DMS 273 (cell line): Measurements from ENCODE around the gene CP.
"Not testable (repeated sequence)": the region's sequence is repeated elsewhere in the genome, so short reads cannot be mapped to it uniquely, and the experiment has no call there.

Source experiments
- DNase-seq: peaks from one replicate; lab custom pipeline; 2025; ENCODE audit not compliant: unreplicated experiment; lab: John Stamatoyannopoulos, UW

The CP gene

GRCh38 chr3:149227591-149228268, 6.1 kb upstream of the CP start:
- no peak for DNase-seq

DNA sequence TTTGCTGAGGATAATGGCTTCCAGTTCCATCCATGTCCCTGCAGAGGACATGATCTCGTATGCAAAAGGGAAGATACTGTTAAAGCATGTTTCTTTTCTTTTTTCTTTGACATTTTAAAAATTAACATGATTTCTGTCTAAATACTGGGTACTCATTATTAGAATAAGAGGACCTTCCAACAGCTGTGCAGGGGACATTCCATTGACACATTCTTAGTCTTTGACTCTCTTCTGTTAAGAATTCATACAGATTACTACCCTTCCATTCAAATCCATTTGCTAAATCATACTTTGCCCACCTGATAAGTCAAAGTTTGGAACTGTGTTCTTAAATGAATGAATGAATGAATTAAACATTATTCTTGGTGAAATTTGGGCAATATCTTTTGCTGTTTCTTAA, 5.1 kb upstream of the CP start:
- no peak for DNase-seq

DNA sequence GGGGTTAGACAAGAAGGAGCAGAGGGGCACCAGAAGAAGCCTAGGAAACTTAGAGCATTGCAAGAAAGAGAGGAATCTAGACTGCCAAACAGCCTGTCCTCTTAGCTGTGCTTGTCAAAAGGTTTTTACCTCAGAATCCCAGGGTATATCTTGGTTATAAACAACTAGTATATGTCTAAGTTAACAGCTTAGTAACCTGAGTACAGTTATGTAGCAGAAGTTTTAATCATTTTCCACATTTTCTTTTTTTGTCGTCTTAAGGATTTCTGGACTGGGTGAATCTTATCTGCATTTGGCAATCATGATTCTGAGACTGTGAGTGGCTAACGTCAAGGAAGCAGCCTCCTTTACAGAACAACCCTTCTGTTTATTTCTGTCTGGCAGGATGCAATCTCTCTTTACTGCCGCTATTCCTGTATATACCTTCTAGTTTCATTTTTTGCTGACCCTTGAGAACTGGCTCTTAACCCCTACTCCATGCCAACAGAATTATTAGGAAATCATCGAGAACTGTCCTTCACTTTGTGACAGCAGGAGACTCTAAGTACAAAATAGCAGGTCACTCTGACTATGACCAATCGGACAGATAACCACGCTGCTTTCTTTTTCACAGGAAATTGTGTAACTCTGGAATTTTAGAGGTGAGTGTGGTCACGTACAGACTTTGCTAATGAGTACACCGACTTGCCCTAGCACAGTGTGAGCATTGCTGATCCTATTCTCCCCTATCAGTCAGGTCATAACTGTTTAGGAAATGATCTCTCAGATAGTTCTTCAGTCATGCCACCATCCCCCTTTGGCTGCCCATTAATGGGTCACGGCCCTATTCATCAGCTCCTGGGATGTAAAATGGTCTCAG, 3.3 kb upstream of the CP start:
- DNase-seq = peak; percentile 8

- no peak for DNase-seq
Measured at GRCh38 chr3:149223461-149223820, 1.8 kb upstream of the CP start.

DNA sequence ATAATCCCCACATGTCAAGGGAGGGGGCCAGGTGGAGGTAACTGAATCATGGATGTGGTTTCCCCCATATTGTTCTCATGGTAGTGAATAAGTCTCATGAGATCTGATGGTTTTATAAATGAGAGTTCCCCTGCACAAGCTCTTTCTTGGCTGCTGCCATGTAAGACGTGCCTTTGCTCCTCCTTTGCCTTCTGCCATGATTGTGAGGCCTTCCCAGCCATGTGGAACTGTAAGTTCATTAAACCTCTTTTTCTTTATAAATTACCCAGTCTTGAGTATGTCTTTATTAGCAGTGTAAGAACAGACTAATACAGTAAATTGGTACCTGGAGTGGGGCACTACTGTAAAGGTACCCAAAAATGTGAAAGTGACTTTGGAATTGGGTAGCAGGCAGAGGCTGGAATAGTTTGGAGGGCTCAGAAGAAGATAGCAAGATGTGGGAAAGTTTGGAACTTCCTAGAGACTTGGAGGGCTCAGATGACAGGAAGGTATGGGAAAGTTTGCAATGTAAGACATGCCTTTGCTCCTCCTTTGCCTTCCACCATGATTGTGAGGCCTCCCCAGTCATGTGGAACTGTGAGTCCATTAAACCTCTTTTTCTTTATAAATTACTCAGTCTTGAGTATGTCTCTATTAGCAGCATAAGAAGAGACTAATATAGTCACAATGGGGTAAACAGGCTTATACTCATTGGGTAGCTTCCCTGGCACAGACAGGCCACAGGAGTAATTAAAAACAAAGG, 2.1 kb downstream of the CP start:
- DNase-seq = not testable (repeated sequence)

DNA sequence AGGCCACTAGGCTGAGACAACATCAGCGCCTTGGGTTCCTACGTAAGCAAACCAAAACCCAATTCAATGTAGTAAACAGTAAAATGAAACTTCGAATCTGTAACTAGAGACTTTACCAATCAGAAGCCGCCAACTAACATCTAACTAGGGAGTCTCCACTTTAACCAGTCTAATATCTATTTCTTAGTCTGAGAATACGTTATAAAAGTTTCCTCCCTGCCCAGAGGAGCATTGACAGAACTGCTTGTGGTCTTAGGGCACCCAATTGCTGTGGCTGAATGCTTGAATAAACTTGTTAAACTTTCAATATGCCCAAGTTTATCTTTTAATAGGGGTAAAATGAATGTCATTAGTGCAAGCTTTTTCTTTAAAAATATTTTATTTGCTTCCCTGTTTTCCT, 4.3 kb downstream of the CP start:
- DNase-seq = no peak

DNA sequence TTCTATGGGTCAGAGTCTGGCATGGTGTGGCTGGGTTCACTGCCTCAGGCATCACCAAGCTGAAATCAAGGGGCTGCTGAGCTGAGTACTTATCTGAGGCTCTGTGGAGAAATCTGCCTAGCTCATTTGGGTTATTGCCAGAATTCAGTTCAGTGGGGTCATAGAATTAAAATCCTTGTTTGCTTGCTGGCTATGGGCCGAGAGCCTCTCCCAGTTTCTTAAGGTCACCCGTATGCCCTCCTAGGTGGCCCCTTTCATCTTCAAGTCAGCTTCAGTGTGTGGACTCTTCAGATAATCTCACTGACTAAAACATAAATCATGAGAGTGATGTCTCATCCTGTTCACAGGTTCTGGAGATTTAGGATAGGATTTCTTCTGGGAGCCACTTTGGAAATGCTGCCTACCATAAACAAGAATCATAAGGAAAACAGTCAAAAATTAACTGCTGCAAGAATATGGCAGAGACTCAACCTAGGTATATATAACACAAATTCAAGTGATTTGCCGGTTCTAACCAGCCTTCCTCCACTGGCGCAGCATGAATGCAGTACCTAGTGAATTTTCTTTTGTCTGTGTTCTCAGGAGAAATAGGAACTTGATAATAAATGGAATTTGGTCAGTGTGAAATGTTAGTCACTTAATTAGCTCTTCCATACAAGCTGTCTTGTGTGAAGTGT, 5.3 kb downstream of the CP start:
- no peak for DNase-seq

DNA sequence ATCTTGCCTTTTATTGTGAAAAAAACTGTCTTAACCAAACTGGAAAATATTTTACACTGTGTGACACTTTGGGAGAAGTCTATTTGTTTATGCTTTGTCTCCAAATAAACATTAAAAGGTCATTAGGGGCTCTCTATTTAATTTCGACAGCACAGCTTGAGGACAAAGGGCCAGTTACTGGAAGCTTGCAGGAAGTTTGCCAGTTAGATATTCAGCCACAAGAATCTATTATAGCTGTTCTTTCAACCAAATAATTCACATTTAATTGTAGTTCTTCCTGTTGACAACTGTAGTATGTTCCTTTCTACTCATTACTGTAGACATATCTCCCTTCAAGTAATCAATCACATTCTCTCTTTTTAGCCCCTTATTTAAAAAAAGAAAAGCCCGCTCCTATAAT, 6.1 kb downstream of the CP start:
- DNase-seq = no peak

DNA sequence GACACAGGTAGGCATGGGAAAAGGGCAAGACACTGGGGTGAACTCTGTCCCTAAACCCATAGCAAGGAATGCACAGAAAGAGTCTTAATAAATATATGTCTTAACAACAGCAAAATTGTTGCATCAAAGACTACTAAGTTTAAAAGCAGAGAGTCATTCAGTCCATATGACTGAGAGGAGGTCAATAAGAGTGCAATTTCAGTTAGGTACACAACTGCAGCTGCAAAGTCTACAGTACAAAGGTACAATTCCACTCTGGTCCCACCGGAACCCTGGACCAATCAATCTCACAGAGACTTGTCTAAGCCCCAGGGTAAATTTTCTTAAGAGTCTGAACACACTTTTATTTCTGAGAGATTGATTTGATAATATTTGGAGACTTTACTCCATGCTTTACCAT, 6.9 kb downstream of the CP start:
- DNase-seq = no peak

GRCh38 chr3:149212386-149212785, 9.2 kb downstream of the CP start:
- DNase-seq = no peak

- no peak for DNase-seq
Measured at GRCh38 chr3:149209431-149209830, 12.2 kb downstream of the CP start.

DNA sequence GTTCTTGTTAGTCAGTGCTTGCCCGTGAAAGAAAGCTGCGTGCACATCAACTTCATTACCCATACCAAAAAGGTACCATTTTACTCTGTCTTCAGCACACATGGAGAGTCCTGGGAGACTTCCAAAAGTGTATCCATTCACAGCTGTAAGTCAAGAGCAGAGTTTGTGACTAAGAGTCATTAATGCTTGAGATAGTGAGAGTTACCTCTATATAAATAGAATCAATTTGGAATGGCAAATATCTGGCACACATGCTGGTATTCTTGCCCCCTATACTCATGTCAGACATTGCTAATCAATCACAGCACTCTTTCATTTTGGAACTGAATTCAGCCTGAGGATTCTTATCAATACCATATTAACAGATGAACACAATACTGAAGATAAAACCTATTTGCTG, 14.2 kb downstream of the CP start:
- DNase-seq = no peak

DNA sequence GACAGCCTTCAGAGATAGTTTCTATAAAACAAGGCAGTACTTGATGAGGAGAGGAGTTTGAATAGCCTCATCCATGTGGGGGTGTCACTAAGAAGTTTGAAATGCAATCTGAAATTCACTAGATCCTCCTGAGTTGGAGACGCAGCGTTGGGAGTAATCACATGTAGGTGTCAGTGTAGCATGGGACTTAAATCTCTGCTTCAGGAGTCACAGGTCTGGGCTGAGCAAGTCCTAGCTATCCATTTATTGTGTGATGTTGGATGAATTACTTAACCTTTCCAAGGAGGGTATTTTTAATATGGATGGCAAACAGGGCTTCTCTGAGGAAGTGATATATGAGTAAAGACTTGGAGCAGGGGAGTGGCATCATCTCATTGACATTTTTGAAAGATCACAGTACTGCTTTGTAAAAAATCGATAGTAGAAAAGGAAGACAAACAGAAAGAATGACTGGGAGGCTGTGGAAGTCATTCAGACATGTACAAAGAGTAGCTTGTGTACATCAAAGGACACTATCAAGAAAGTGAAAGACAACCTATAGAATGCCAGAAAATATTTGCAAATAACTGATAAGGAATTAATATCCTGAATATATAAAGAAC, 17.1 kb downstream of the CP start:
- no peak for DNase-seq

GRCh38 chr3:149203758-149204157, 17.9 kb downstream of the CP start:
- no peak for DNase-seq

DNA sequence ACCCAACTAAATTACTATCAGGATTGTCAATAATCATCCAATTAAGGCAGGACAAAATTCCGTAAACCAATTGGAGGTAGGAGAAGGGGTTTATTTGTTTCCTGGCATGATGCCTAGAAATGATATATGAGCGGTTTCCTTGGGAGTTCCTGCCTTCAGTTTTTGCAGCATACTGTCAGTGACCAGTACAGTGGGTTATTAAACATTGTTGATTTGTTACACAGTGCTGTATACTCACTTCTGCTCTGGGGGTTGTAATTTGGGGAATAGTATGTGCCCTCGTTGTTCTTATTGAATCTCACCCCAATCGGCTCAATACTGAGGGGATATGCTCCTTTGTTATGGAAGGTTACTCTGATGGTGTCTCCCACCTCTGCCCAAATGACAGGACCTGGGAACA, 22.2 kb downstream of the CP start:
- DNase-seq = peak; percentile 53

GRCh38 chr3:149198611-149199010, 23.0 kb downstream of the CP start:
- DNase-seq = no peak

DNA sequence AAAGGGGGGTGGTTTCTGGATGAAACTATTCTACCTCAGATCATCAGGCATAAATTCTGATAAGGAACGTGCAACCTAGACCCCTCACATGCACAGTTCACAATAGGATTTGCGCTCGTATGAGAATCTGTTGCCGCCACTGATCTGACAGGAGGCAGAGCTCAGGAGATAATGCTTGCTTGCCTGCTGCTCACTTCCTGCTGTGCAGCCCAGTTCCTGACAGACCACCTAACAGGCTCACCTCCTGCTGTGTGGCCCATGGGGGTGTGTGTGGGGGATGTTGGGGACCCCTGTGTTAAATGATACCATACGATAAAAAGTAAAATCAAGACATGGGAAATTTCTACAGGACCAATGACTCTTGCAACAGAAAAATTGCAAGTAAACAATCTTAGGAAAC, 24.0 kb downstream of the CP start:
- no peak for DNase-seq

DNA sequence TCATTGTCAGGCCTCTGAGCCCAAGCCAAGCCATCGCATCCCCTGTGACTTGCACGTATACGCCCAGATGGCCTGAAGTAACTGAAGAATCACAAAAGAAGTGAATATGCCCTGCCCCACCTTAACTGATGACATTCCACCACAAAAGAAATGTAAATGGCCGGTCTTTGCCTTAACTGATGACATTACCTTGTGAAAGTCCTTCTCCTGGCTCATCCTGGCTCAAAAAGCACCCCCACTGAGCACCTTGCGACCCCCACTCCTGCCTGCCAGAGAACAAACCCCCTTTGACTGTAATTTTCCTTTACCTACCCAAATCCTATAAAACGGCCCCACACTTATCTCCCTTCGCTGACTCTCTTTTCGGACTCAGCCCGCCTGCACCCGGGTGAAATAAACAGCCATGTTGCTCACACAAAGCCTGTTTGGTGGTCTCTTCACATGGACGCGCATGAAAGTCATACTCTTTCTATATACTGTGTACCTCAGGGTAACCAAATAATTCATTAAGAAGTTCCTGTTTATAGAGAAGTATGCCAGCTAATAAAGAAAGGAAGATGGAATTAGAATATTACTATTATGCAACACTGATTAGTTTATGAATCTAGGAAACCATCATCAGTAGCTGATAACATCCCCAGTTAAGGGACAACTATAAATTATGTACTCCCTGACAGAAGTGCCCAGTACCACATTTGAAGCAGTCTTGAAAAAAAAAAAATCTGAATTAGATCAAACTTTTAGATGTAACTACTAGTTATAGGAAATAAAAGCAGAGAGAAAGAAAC, 24.6 kb downstream of the CP start:
- not testable (repeated sequence) for DNase-seq

DNA sequence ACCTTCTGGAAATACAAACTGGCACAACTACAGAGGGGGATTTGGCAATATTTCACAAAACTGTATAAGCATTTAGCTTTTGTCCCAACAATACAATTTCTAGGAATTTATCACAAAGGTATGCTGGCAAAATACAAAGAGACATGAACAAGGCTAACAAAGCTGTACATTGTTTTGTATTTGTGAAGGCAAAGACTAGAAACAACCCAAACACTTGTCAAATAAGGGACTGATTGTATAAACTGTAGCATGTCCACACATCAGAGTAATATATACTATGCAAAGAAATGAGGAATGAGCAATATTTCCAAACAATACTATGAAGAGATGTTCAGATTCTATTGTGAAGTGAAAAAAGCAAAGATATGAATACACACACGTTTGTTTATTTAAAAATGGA, 26.4 kb downstream of the CP start:
- DNase-seq = no peak

- DNase-seq = peak; percentile 23
Measured at GRCh38 chr3:149188494-149188893, 33.1 kb downstream of the CP start.
